ENCODE measurements around the gene IRF1. TPM values are rescaled to one million over a fixed set of nuclear protein-coding genes. Genes with fewer than 3 reads are reported as not detected.

IRF1 gene
- total RNA-seq, 4 donors from 2014 or later, result 24.6 to 49.7 (median 32.1) TPM

- intact Hi-C loops (cut with DNase I), result loop anchor here (2.0 to 10.0 kb wide), 4 partner anchors 113 to 555 kb away; partner anchors contain the start of gene HSPA4
- no peak for TF ChIP-seq POLR2A (IDR thresholded peaks at IDR 0.05)
- no peak for TF ChIP-seq CTCF (IDR thresholded peaks at IDR 0.05)
- Histone ChIP-seq H3K27me3 (no peaks in the 10 kb centered on the region), H3K9me3 (no peaks in the 10 kb centered on the region), H3K27ac (no peak overlapping the region), H3K36me3 (no peaks in the 10 kb centered on the region), H3K4me3 (replicated peaks in 1 of 3) (no peak overlapping the region), H3K4me1 (peaks cover 7 to 31% of the 10 kb centered on the region in 2 donors)
- DNase-seq, result no peak
- WGBS, 2 donors, result 66 to 76% methylated on average over 9 of the region's 9 CpGs
Observed at GRCh38 chr5:132499440-132500243, 9.1 kb upstream of the IRF1 start.

- TF ChIP-seq CTCF (IDR thresholded peaks at IDR 0.05) (no peak), POLR2A (IDR thresholded peaks at IDR 0.05) (no peak)
- no peaks in the 10 kb centered on the region for H3K27me3 ChIP-seq
- no peaks in the 10 kb centered on the region for H3K9me3 ChIP-seq
- DNase-seq, result no peak
- no peak overlapping the region for H3K27ac ChIP-seq
- WGBS, 2 donors, result 86 to 92% methylated on average over 4 of the region's 4 CpGs
- intact Hi-C loops (cut with DNase I), result loop anchor here (2.0 to 10.0 kb wide), 2 partner anchors 112 to 556 kb away; partner anchors contain the start of gene HSPA4
- H3K4me1 ChIP-seq, result peaks cover 7 to 34% of the 10 kb centered on the region in 2 donors
- no peaks in the 10 kb centered on the region for H3K36me3 ChIP-seq
- no peak overlapping the region for H3K4me3 ChIP-seq (replicated peaks in 1 of 3)
Observed at GRCh38 chr5:132498686-132499271, 8.2 kb upstream of the IRF1 start.

- no peaks in the 10 kb centered on the region for H3K9me3 ChIP-seq
- intact Hi-C loops (cut with DNase I), result loop anchor here (2.0 to 10.0 kb wide), 2 partner anchors 111 to 557 kb away; partner anchors contain the start of gene HSPA4
- no peaks in the 10 kb centered on the region for H3K27me3 ChIP-seq
- WGBS, 2 donors, result 90 to 93% methylated on average over 3 of the region's 3 CpGs
- peaks cover 7 to 34% of the 10 kb centered on the region in 2 donors for H3K4me1 ChIP-seq
- H3K36me3 ChIP-seq, result no peaks in the 10 kb centered on the region
- H3K4me3 ChIP-seq (replicated peaks in 1 of 3), result no peak overlapping the region
- peak; percentile 31 to 37 for DNase-seq
- H3K27ac ChIP-seq, result peak overlapping the region; percentile 18 to 98 (median 98)
- TF ChIP-seq CTCF (IDR thresholded peaks at IDR 0.05), result no peak
- TF ChIP-seq POLR2A (IDR thresholded peaks at IDR 0.05), result no peak
Observed at GRCh38 chr5:132498152-132498551, 7.6 kb upstream of the IRF1 start.

- peak overlapping the region; percentile 90 to 98 (median 98) for H3K27ac ChIP-seq
- no peak overlapping the region for H3K4me3 ChIP-seq (replicated peaks in 1 of 3)
- TF ChIP-seq CTCF (IDR thresholded peaks at IDR 0.05) (no peak), POLR2A (IDR thresholded peaks at IDR 0.05) (no peak)
- no peaks in the 10 kb centered on the region for H3K27me3 ChIP-seq
- intact Hi-C loops (cut with DNase I), result loop anchor here (10.0 kb wide), 1 partner anchor 557 kb away; the partner anchor contains the start of gene HSPA4
- DNase-seq, result peak; percentile 30 to 49
- H3K4me1 ChIP-seq, result peaks cover 7 to 34% of the 10 kb centered on the region in 2 donors
- H3K36me3 ChIP-seq, result no peaks in the 10 kb centered on the region
- no peaks in the 10 kb centered on the region for H3K9me3 ChIP-seq
- WGBS, 2 donors, result 59 to 70% methylated on average over 5 to 6 of the region's 6 CpGs
Observed at GRCh38 chr5:132497488-132497997, 7.0 kb upstream of the IRF1 start.

Data from thyroid gland (tissue), 4 donors.